Mesenteric fat pad (tissue), 1 donor: ENCODE measurements around the gene RGP1. TPM values are rescaled to one million over a fixed set of nuclear protein-coding genes. Genes with fewer than 3 reads are reported as not detected.

Source experiments
- DNase-seq: peaks from one replicate; pipeline ENCODE4 v3.0.0-alpha.2; 2020; ENCODE audit warnings: low spot score
- long read RNA-seq: library from polyadenylated mRNA; unstranded; transcript quantifications from one replicate; pipeline ENCODE4 v2.0.0, GENCODE V29; 2020
- total RNA-seq: library from RNA; stranded (reverse); fragmentation: NEBNext Ultra II Directional; extraction: Animal tissue kit (Norgen Biotek cat#: 25700); gene quantifications from one replicate; pipeline ENCODE4 v1.2.1, GENCODE V29; 2021
- donor health status: DM: yes; HTN: yes; CAD: no.

RGP1 gene, protein sequence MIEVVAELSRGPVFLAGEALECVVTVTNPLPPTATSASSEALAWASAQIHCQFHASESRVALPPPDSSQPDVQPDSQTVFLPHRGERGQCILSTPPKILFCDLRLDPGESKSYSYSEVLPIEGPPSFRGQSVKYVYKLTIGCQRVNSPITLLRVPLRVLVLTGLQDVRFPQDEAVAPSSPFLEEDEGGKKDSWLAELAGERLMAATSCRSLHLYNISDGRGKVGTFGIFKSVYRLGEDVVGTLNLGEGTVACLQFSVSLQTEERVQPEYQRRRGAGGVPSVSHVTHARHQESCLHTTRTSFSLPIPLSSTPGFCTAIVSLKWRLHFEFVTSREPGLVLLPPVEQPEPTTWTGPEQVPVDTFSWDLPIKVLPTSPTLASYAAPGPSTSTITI
- total RNA-seq: 25.0 TPM
- long read RNA-seq, full-length matches to known transcripts: 1 of 10 reads
- long read RNA-seq, partial matches to known transcripts: 2 of 10 reads
- long read RNA-seq, other reads (novel, unspliced or antisense): 7 of 10 reads

DNA sequence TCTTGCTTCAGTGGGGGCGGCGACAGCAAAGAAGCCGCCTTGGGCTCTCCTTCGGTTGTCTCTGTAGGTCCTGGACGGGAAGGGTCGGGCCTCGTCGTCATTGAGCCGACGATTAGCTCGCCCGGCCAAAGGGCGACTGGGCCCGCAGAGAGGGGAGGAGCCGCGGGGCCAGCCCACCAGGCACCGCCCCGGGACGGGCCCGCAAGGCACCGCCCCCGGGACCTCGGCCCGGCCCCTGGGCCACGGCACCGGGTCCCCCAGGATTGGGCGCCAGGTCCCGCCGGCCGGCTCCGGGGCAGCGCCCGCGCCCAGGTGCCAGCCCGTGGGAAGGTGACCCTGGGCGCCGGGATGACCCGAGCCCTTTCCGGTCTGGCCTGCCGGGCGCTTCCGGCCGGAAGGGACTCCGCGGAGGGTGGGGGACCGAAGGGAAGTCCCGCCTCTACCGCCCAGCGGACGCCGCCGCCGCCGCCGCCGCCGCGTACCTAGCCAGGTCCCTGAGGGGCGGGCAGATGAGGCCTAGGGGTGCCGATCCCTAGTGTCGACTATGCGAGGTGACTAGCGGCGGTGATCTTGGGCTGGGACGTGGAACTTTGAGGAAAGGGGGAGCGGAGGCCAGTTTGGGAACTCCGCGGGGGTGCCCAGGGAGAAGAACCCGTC is at the start of gene RGP1, which contains the start of gene GBA2:
Gene RGP1 (plus strand): TSS at position 430 of the 657 bp plus-strand sequence. CDS start 469 bp downstream, outside the sequence.
Gene GBA2 (minus strand): TSS at position 371 of the 657 bp plus-strand sequence. CDS start 524 bp downstream, outside the sequence.
- DNase-seq: peak; percentile 96

DNA sequence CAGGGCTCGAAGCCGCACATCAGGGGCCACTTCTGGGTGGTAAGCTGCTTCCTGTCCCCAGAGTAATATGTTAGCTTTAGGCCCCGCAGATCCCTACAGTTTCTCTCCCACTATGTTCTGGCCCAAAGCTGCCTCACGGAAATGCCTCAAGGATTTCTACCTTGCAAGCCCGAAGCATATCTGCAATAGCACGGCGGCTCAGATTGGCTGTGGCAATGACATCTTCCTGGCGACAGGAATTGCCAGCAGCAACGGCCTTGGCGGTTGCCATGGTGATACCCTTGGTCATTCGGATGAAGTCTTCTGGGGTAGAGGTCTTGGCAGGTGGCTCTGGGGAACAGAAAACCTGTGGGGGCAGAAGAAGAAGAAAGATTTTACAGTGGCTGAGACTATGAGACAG is 49.1 kb upstream of the RGP1 start:
- DNase-seq: no peak

DNA sequence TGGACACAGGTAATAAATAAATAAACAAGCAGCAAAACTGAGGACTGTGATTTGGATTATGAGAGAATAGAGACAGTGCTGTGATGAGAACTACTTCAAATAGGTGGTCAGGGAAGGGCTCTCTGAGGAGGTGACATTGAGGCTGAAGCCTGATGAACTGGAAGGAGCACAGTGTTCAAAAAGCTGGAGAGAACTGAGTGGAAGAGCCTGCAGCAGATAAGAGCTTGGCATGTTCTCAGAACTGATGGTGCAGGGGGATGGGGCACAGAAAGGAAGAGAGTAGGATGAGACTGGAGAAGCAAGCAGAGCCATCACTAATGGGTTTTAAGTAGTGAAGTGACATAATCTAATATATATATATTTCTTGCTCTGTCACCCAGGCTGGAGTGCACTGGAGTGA is 48.1 kb upstream of the RGP1 start:
- no peak for DNase-seq

DNA sequence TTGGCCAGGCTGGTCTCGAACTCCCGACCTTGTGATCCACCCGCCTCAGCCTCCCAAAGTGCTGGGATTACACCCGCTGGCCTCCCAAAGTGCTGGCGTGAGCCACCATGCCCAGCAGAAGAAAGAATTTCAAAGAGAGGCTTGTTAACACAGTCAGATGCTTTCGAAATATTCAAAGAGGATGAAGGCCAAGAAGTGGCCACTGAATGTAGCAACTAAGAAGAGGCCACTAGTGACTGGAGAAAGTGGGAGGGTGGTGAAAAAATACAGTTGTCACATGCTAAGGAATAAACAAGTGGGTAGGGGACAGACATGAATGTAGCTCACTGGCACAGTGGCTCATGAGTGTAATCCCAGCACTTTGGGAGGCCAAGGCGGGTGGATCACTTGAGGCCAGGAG is 46.4 kb upstream of the RGP1 start:
- DNase-seq: no peak

- DNase-seq: no peak
Measured at GRCh38 chr9:35703906-35704672, 45.0 kb upstream of the RGP1 start.

GRCh38 chr9:35705372-35705771 is 43.7 kb upstream of the RGP1 start:
- DNase-seq: no peak

- DNase-seq: no peak
Measured at GRCh38 chr9:35705836-35706430, 43.2 kb upstream of the RGP1 start.

DNA sequence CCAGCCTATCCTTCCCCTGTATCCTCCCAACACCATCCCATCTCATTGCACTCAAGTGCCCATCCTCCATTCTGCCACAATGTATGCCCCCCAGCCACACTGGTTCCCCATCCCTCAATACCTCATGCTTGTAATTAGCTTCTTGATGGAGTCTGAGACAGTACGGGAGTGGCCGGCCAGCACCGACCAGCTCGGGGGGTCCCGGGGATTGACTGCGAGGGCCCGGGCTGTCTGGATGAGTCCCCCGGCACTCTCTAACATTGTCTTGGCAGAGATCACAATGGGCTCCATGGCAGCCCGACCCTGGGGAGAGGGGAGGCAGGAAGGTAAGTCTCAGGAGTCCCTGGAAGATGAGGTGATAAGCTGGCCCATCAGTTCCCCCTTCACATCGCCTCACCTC is 42.1 kb upstream of the RGP1 start:
- no peak for DNase-seq

DNA sequence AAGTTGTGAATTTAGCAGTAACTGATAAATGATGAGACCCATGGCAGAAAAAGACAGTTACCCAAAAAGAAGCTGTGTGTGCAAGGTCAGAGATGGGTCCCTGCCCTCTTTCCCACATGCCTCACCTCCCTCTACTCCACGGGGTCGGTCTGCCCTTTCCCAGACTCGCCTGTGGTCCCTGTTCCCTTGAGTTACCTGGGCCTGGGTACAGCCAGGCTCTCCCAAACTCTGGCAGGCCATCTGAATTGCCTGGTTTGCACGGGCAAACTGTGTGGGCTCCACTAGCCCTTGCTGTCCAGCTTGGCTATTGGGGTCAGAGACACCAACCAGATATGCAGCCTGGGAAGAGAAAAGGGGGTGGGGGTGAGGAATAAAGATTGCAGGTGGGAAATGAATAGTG is 40.9 kb upstream of the RGP1 start:
- no peak for DNase-seq

DNA sequence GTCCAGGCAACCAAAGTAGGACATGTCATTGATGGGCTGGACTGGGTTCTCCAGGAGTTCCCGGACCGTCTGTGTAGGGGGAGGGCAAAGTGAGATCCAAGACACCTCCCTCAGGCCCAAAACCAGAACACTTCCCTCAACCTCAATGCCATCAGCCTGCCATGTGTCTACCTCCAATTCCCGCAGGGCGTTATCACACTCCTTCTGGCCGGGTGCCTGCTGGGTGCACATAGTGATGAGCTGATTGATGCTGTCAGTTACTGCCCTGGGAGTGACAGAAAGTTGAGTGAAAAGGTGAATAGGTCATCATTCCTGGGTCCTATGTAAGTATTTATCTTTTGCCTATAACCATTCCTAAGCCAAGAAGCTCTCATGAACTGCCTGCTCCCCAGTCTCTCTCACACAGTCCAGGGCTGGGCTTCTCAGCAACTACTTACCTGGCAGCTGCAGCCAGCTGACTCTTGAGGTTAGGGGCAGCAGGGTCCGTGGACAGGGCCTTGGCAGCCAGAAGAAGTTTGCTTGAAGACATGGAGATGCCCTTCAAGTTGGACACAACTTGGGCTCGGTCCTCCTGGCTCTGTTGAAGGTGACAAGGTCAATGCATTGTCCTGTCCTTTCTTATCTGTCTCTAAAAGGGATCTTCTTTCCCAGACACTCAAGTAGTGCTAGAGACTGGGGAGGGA is 38.1 kb upstream of the RGP1 start:
- DNase-seq: peak; percentile 65

DNA sequence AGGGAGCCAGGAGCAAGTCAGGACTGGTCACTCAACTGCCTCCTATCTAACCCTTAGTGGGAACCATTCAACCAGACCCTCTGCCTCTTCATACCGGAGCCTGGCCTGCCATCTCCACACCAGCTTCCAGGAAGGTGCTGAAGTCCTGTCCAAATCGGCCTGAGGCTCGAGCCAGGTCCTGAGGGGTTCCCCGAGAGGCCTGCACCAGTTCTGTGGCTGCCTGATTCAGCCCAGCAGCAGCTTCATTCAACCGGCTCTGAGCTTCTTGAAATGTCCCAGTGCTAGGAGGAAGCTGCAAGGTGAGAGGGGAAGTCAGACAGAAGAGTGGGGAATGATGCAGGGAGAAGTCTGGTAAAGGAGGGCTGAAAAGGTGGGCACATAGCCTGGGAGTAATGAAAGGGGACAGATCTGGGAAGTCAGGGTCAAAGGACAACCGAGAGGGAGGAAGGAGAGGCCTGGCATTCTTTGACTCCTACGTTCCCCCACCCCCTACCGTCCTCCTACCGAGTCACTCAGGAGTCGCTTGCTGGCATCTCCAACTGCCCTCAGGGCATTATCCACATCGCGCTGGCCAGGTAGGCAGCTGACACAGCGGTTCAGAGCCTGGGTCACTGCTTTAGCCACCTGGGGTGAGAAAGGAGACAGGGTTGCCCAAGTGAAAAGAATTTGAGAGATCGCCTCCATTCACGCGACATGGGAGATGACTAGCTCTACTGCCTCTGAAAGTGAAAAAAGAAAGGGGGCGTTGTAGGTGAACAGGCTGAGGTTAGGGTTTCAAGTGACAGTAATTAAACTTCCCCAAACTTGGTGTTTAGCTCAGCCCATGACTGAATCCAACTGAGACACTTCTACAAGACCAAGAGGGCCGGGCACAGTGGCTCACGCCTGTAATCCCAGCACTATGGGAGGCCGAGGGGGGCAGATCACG is 37.3 kb upstream of the RGP1 start:
- peak; percentile 85 for DNase-seq

DNA sequence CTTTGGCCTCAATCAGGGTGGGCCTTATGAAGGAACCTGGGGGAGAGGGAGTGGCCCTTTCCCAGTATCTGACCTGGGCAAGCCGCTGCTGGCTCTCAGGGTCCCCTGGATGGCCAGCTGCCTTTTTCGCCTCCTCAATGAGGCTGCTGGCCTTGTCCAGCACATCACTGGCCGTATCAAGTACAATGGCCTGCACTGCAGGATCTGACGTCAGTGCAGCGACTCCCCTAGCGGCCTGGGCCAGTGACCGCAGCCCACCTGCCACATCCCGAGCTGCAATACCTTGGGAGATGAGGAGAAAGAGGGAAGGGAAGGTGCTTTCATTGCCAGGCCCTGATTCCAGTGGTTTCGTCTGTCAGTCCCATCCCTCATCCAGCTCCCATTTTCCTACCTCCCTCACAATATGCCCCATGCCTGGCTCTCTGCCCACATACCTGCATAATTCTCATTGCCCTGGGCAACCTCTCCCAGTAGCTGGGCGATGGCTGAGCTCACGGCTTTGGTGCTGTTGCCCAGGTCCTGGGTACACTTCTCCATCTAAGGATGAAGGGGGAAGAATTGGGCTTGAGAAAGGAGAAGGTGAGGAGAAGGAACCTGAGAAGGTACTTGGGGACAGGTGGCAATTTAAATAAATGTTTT is 36.2 kb upstream of the RGP1 start:
- peak; percentile 62 for DNase-seq

DNA sequence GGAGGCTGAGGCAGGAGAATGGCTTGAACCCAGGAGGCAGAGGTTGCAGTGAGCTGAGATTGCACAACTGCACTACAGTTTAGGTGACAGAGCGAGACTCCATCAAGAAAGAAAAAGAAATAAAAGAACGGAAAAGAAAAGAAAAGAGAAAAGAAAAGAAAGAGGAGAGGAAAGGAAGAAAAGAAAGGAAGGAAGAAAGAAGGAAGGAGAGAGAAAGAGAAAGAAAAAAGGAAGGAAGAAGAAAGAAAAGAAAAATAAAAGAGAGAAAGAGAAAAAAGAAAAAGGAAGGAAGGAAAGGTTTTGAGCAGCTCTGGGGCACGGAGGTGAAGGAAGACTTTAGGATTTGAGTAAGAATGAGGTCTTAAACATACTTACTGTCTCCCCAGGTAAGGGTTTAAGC is 35.5 kb upstream of the RGP1 start:
- DNase-seq: no peak

GRCh38 chr9:35714123-35714522 is 35.0 kb upstream of the RGP1 start:
- DNase-seq: peak; percentile 68

- DNase-seq: peak; percentile 81
Measured at GRCh38 chr9:35714579-35715252, 34.4 kb upstream of the RGP1 start.

GRCh38 chr9:35716230-35716629 is 32.9 kb upstream of the RGP1 start:
- peak; percentile 64 for DNase-seq

DNA sequence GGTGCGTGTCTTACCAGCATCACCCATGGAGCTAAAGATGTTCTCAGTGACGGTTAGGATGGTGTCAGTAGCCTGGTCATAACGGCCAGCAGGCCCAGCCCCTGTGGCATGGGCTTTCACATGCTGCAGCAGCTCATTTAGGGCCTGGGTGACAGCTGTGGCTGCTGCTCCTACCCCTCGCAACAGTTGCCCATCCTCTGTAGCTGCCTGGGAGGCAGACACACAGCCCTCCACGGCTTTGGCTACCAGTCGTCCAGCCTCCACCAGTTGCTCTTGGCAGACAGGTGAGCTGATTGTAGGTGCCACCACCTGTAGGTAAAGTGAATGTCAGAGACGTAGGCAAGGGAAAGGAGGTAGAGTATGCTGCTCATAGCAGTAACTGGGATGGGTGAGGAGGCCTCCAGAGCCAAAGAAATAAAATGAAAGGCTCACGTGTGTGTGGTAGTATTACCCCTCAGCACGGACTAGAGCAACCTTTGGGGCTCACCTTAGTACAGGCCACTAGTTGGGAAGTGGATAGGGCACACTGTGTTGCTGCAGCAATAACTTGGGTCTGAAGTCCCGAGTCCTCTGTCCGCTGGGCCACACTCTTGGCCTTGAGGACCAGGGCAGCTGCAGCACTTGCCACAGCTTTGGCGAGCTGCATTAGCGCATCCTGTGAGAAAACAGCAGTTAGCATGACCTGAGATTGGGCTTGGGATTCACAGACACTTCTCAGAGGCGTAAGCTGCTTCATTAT is 31.8 kb upstream of the RGP1 start:
- DNase-seq: peak; percentile 78
